HL-60/S4 treated with phorbol 12-myristate 13-acetate at 8.2 ng/mL for 4 days and 3 days (cell line): ENCODE results near the gene GCFC2.
"Not testable (repeated sequence)": the region's sequence is repeated elsewhere in the genome, so short reads cannot be mapped to it uniquely, and the experiment has no call there.

Experiments
- in situ Hi-C: fragments of 300-500 bp; cut with MboI; formaldehyde crosslinking; loops from 2 replicates; pipeline ENCODE4 v1.15.0; 2022; ENCODE audit warnings: low sequenced_read_pairs

GCFC2 gene

DNA sequence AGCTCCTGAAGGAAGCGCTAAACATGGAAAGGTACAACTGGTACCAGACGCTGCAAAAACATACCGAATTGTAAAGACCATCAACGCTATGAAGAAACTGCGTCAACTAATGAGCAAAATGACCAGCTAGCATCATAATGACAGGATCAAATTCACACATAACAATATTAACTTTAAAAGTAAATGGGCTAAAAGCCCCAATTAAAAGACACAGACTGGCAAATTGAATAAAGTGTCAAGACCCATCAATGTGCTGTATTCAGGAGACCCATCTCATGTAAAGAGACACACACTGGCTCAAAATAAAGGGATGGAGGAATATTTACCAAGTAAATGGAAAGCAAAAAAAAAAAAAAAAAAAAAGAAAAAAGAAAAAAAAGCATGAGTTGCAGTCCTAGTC, 27.3 kb downstream of the GCFC2 start:
- in situ Hi-C loops: not testable (repeated sequence)

- in situ Hi-C loops: no loop called here
These were observed 30.3 kb downstream of the GCFC2 start for GRCh38 chr2:75680402-75680801.

DNA sequence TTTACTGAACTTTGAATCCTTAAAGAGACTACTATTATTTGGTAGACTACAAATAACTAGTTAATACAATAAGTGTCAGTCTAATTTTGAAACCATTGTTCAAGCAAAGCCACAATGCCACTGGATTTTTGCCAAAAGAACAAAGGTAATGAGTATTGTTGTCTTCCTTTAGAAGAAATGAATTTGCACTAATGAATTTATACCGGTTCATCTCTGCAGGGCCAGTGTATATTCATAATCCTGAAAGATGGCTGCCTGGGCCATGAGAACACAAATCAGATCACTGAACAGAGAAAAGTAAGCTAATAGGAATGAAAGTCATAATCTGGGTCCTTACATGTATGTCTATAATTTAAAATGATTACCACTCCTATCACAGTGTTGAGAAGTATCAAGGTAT, 31.2 kb downstream of the GCFC2 start:
- in situ Hi-C loops: no loop called here

- in situ Hi-C loops: no loop called here
These were observed 34.3 kb downstream of the GCFC2 start for GRCh38 chr2:75676464-75676863.

GRCh38 chr2:75675908-75676307, 34.8 kb downstream of the GCFC2 start:
- in situ Hi-C loops: no loop called here

DNA sequence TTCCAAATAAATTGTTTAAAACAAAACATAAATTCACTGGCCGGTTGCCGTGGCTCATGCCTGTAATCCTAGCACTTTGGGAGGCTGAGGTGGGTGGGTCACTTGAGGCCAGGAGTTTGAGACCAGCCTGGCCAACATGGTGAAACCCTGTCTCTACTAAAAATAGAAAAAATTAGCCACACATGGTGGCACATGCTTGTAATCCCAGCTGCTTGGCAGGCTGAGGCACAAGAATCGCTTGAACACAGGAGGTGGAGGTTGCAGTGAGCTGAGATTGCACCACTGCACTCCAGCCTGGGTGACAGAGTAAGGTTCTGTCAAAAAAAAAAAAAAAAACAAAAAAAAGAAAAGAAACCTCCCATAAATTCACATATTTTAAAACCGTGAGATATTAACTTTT, 35.3 kb downstream of the GCFC2 start:
- in situ Hi-C loops: not testable (repeated sequence)

GRCh38 chr2:75667884-75668283, 42.8 kb downstream of the GCFC2 start:
- in situ Hi-C loops: no loop called here

DNA sequence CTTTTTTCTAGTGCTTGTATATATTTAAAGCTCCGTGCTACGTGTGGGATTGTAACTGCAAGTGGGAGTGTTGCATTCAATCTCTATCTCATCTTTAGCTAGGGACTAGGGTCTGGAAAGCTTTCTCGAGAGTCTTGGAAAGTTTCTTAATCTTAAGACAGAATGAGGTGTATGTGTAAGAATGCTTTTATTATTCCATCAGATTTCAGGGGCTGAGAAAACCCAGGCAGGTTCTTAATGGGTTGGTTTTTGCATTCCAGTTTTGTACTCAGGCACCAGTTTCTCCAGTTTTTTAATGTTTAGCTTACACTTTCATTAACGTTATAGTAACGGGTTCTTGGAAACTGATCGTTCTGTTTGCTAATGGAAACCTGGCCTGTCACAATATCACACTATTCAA, 43.8 kb downstream of the GCFC2 start:
- in situ Hi-C loops: no loop called here

DNA sequence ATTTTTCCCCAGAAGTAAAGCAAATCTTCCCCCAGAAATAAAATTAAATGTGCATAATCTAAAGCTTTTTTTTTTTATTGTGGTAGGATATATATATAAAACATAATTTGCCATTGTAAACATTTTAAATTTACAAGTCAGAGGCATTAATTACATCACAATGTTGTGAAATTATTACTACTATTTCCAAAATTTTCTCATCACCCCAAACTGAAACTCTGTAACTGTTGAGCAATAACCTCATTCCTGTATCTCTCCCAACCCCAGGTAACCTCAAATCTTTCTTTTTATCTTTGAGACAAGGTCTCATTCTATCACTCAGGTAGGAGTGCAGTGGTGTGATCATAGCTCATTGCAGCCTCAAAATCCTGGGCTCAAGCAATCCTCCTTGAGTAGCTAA, 52.9 kb downstream of the GCFC2 start:
- in situ Hi-C loops: no loop called here

DNA sequence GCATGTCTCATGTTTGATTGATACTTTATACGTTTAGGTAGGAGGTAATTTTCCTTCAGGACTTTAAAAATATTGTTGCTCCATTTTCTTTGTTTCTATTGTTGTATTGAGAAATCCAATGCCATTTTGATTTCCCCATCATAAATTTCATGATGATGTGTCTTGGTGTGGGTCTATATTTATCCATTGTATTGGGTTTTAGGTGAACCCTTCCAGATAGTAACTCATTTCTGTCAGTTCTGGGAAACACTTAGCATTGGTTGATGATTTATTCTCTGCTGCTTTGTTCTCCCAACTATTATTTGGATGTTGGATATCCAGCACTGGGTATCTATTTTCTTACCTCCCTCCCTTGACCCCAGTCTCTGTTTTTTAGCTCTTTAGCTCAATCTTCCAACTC, 54.2 kb downstream of the GCFC2 start:
- in situ Hi-C loops: no loop called here

DNA sequence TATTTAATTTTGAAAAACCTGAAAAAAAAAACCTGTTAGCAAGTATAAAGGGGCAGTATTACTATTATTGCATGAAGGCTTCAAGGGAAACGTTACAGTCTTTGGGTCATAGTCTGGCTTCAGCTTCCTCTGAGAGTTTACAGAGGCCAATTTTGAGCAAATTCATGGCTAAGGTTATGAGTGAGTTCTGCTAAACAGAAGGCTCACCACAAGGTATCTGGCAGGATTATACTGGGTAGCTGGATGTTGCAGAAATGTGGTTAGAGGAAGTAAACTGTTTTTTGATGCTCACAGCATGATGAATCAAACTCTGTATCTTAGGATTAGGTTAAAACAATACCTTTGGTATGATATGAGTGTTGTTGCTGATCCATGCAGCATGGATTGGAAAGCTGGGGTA, 54.9 kb downstream of the GCFC2 start:
- in situ Hi-C loops: no loop called here

DNA sequence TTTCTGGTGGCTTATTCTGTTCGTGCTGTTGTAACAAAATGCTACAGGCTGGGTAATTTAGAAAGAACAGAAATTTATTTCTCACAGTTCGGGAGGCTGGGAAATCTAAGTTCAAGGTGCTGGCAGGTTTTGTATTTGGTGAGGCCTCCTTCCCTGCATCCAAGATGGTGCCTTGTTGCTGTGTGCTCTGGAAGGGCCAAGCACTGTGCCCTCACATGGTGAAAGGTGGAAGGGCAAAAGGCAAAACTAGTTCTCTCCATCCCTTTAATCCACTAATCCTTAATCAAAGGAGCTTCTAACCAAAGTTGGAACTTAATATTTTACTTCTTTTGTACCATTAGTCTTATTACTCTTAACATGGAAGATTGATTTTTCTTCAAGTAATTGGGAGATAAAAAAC, 56.7 kb downstream of the GCFC2 start:
- in situ Hi-C loops: no loop called here

- in situ Hi-C loops: no loop called here
These were observed 62.9 kb downstream of the GCFC2 start for GRCh38 chr2:75647771-75648170.

GRCh38 chr2:75646583-75647425, 63.9 kb downstream of the GCFC2 start, which contains the start of gene MRPL19:
Gene MRPL19 (plus strand): TSS chr2:75646783. CDS start chr2:75646808, 25 bp downstream.
- in situ Hi-C loops: no loop called here

DNA sequence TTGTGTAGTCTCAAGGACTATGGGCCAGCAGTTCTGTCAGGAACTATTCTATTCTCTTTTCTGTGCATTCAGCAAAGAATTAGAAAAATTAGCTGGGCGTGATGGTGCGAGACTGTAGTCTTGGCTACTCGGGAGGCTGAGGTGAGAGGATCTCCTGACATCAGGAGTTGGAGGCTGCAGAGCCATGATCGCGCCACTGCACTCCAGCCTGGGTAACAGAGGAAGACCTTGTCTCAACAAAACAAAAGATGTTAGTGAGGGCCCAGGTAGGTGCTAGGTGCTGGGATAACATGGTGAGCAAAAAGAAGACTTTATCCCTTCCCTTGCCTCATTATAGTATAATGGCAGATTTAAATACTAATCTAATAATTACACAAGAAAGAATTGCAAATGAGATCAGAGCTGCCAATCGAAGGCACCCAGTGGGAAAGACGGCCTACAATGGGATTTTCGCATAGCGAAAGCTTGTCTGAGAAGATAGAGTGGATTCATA, 64.6 kb downstream of the GCFC2 start:
- in situ Hi-C loops: no loop called here

- in situ Hi-C loops: no loop called here
These were observed 65.1 kb downstream of the GCFC2 start for GRCh38 chr2:75645643-75646042.

GRCh38 chr2:75643980-75644379, 66.7 kb downstream of the GCFC2 start:
- in situ Hi-C loops: no loop called here

DNA sequence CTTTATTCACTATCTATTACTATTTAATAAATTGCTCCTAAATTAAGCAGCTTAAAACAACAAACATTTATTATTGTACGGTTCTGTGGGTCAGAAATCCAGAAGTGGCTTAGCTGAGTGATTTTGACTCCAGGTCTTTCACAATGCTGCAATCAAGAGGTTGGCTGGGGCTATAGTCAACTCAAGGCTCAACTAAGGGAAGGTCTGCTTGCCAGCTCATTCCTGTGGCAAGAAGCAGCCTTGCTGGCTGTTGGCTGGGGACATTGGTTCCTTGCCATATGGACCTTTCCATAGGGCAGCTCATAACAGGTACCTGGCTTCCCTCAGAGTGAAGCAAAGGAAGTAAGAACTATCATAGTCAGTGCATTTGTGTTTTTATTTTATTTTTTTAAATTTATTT, 69.1 kb downstream of the GCFC2 start:
- in situ Hi-C loops: no loop called here

- in situ Hi-C loops: no loop called here
These were observed 70.0 kb downstream of the GCFC2 start for GRCh38 chr2:75640621-75641121.

DNA sequence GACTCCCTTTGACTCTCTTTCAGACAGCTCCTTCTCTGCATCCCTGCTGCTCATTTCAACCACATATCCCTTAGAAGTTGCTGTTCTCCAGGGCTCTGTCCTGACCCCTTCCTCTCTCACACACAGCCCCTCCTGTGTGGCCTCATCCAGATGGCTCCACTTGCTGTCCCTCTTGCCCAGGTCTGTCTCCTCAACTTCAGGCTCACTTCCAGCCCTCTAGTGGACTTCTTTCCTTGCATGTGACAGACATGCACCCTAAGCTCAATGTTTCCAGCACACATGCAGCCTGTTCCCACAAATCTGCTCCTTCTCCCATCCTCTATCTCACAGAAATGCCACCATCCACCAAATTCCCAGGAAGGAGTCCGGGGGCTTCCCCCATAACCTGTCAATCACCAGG, 73.1 kb downstream of the GCFC2 start:
- in situ Hi-C loops: no loop called here

GRCh38 chr2:75634945-75635344, 75.8 kb downstream of the GCFC2 start:
- in situ Hi-C loops: no loop called here

DNA sequence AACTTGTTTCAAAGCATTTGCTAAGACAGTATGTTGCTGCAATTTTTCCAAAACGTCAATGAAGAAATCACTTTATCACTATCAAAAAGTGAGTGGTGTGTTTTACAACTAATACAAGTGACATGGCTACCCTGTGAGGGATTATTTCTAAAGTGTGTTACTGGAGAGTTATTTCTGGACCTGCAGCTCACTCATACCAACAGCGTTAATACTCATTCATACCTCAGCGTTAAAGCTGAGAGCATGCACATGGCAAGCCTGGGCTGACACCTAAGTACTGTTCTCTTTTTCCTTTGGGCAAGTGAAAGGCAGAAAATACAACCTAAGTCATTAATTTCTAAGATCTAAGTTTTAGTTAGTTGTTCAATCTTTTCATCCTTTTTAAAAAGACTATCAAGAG, 77.1 kb downstream of the GCFC2 start:
- in situ Hi-C loops: no loop called here

DNA sequence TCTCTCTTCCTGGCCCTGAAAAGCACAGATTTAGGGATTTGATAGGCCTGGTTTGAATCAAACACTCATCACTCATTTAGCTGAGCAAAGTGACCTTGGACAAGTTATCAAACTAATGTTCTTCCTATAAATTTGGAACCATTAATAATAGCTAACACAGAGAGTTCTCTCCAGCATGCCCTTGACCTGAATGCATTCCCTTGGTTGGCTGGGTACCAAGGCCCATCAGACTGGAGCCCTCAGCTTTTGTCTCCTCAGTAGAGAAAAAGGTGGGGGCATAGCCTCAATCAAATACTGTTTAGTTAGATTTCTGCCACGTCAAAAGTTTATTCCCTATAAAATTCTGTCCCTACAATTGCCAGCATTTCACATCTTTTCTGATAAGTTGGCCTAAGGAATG, 77.9 kb downstream of the GCFC2 start:
- in situ Hi-C loops: no loop called here
